OCI-LY1 (cell line): ENCODE results near the gene BLMH.

Experiments used
- H2AFZ ChIP-seq: fragments of 200-600 bp; sonication (generic), shearing (Covaris generic); 2 replicates; pipeline ENCODE4 v1.6.0; 2014; ENCODE audit warnings: antibody characterized with exemption, mild to moderate bottlenecking, low read length
- H3F3A ChIP-seq: fragments of 200-600 bp; sonication (generic), shearing (Covaris generic); 2 replicates; pipeline ENCODE4 v1.6.0; 2014; ENCODE audit warnings: mild to moderate bottlenecking, antibody characterized with exemption, low read length, moderate library complexity; ENCODE audit not compliant: insufficient read depth
- H3K27ac ChIP-seq: fragments of 200-600 bp; sonication (generic); 2 replicates; pipeline ENCODE4 v1.5.1; 2014; ENCODE audit warnings: low read length, mixed run types, mild to moderate bottlenecking, low read depth; ENCODE audit not compliant: poor library complexity, severe bottlenecking
- H3K27me3 ChIP-seq: fragments of 200-600 bp; sonication (generic); 2 replicates; pipeline ENCODE4 v1.6.0; 2014; ENCODE audit warnings: antibody characterized with exemption, mild to moderate bottlenecking, low read length, moderate library complexity; ENCODE audit not compliant: insufficient read depth
- H3K36me3 ChIP-seq: fragments of 200-600 bp; sonication (generic); 2 replicates; pipeline ENCODE4 v1.6.1; 2014; ENCODE audit warnings: mild to moderate bottlenecking, antibody characterized with exemption, low read length, moderate library complexity, mixed read lengths; ENCODE audit not compliant: insufficient read depth
- H3K4me1 ChIP-seq: fragments of 200-600 bp; sonication (generic); 2 replicates; pipeline ENCODE4 v1.5.1; 2014; ENCODE audit warnings: mild to moderate bottlenecking, low read length, moderate library complexity; ENCODE audit not compliant: insufficient read depth, severe bottlenecking
- H3K4me2 ChIP-seq: fragments of 200-600 bp; sonication (generic), shearing (Covaris generic); 2 replicates; pipeline ENCODE4 v1.6.1; 2014; ENCODE audit warnings: low read length
- H3K4me3 ChIP-seq: fragments of 200-600 bp; sonication (generic); 2 replicates; pipeline ENCODE4 v1.5.1; 2014; ENCODE audit warnings: low read length, low read depth, mild to moderate bottlenecking, mixed read lengths; ENCODE audit not compliant: poor library complexity, severe bottlenecking
- H3K79me2 ChIP-seq: fragments of 200-600 bp; shearing (Covaris generic); 2 replicates; pipeline ENCODE4 v1.6.1; 2016; ENCODE audit warnings: mixed run types, low read length, mixed read lengths; ENCODE audit not compliant: insufficient read depth
- H3K9ac ChIP-seq: fragments of 200-600 bp; sonication (generic), shearing (Covaris generic); 2 replicates; pipeline ENCODE4 v1.6.1; 2014; ENCODE audit warnings: mild to moderate bottlenecking, low read length, mixed read lengths
- H3K9me2 ChIP-seq: fragments of 200-600 bp; sonication (generic), shearing (Covaris generic); 2 replicates; pipeline ENCODE4 v1.6.1; 2014; ENCODE audit warnings: low read depth, mild to moderate bottlenecking, low read length, mixed read lengths
- H3K9me3 ChIP-seq: fragments of 200-600 bp; shearing (Covaris generic); 2 replicates; pipeline ENCODE4 v1.6.1; 2014; ENCODE audit warnings: low read length, mixed read lengths
- H4K20me1 ChIP-seq: fragments of 200-600 bp; sonication (generic), shearing (Covaris generic); 2 replicates; pipeline ENCODE4 v1.6.0; 2016; ENCODE audit warnings: mild to moderate bottlenecking, low read length; ENCODE audit not compliant: insufficient read depth
- CTCF ChIP-seq: fragments of 200-600 bp; sonication (generic), shearing (Covaris generic); IDR thresholded peaks from 2 replicates; pipeline ENCODE4 v1.5.1; 2017; ENCODE audit warnings: mild to moderate bottlenecking, antibody characterized with exemption, low read length, moderate library complexity, mixed read lengths
- EZH2 ChIP-seq: fragments of 200-600 bp; sonication (generic), shearing (Covaris generic); IDR thresholded peaks from 2 replicates; pipeline ENCODE4 v1.8.0; 2017; ENCODE audit warnings: borderline replicate concordance, mixed run types, mild to moderate bottlenecking, antibody characterized with exemption, low read length, moderate library complexity, mixed read lengths

Gene BLMH

GRCh38 chr17:30209930-30210329, 81.8 kb downstream of the BLMH start:
- Histone ChIP-seq H3K36me3 (no peaks in the 10 kb centered on the region), H3K4me3 (no peak overlapping the region), H3K9me2 (no peaks in the 10 kb centered on the region), H2AFZ (no peak overlapping the region), H3K4me1 (no peaks in the 10 kb centered on the region), H3K9me3 (no peaks in the 10 kb centered on the region), H4K20me1 (no peaks in the 10 kb centered on the region), H3K79me2 (no peaks in the 10 kb centered on the region), H3K9ac (no peak overlapping the region), H3K27me3 (no peaks in the 10 kb centered on the region; the same call in 1 of the 2 replicates), H3K4me2 (no peak overlapping the region), H3K27ac (no peak overlapping the region), H3F3A (no peaks in the 10 kb centered on the region)
- TF ChIP-seq EZH2 (no peak), CTCF (no peak)

- Histone ChIP-seq H3K27me3 (no peaks in the 10 kb centered on the region; the same call in 1 of the 2 replicates), H4K20me1 (no peaks in the 10 kb centered on the region), H3K36me3 (no peaks in the 10 kb centered on the region), H3K27ac (no peak overlapping the region), H3K4me1 (no peaks in the 10 kb centered on the region), H2AFZ (no peak overlapping the region), H3K9ac (no peak overlapping the region), H3K9me2 (no peaks in the 10 kb centered on the region), H3K4me2 (no peak overlapping the region), H3K4me3 (no peak overlapping the region), H3F3A (no peaks in the 10 kb centered on the region), H3K79me2 (no peaks in the 10 kb centered on the region), H3K9me3 (no peaks in the 10 kb centered on the region)
- TF ChIP-seq EZH2 (no peak), CTCF (no peak)
Measured at GRCh38 chr17:30208214-30208613, 83.5 kb downstream of the BLMH start.

DNA sequence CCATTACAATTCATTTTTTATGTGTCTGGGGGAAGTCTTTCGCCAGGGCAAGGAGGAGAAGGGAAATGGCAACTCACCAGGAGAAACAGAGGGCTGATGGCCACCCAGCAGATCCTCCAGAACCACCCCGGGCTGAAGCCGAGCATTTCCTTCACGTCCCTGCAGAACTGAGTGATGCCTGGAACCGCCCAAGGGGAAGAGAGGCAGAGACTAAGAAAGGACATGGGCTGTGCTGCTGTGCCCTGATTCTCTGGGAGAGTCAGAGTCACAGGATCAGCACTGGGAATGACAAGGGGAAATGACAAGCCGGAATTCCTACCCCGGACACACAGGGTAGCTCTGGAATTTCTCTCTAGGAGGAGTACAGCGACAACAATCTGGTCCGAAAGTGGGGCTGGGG, 84.1 kb downstream of the BLMH start:
- no peak overlapping the region for H3K9ac ChIP-seq
- H3K4me2 ChIP-seq = no peak overlapping the region
- H3F3A ChIP-seq = no peaks in the 10 kb centered on the region
- H2AFZ ChIP-seq = no peak overlapping the region
- no peaks in the 10 kb centered on the region for H3K79me2 ChIP-seq
- no peaks in the 10 kb centered on the region for H4K20me1 ChIP-seq
- no peaks in the 10 kb centered on the region for H3K9me3 ChIP-seq
- H3K27me3 ChIP-seq = no peaks in the 10 kb centered on the region; the same call in 1 of the 2 replicates
- H3K27ac ChIP-seq = no peak overlapping the region
- no peaks in the 10 kb centered on the region for H3K4me1 ChIP-seq
- H3K36me3 ChIP-seq = no peaks in the 10 kb centered on the region
- no peak overlapping the region for H3K4me3 ChIP-seq
- TF ChIP-seq EZH2 = no peak
- TF ChIP-seq CTCF = no peak
- H3K9me2 ChIP-seq = no peaks in the 10 kb centered on the region
